ENCODE data around the gene SMCO4. TPM values are rescaled to one million over a fixed set of nuclear protein-coding genes. Genes with fewer than 3 reads are reported as not detected.

Gene SMCO4
- total RNA-seq (2021; ENCODE audit: unreplicated experiment) (14.1 TPM), Bru-seq, nascent RNA (percentile 55 among the genes with signal in this experiment), BruChase-seq, experiment 1, labeled RNA remaining after a 2-hour chase (percentile 55 among the genes with signal in this experiment), BruChase-seq, experiment 2, labeled RNA remaining after a 6-hour chase (percentile 48 among the genes with signal in this experiment)
- polyA plus RNA-seq (2012; ENCODE audit: insufficient read length): 16.5 TPM
- long read RNA-seq, transcript SMCO4-201 (3 exons, 1,104 nt): major isoform, 10 of 29 reads
- long read RNA-seq, partial matches to known transcripts: 0 of 29 reads
- long read RNA-seq, other reads (novel, unspliced or antisense): 19 of 29 reads

GRCh38 chr11:93543292-93543977 is at the start of gene SMCO4:
SMCO4 (minus strand) TSS chr11:93543391; CDS start chr11:93479189, 64,202 bp downstream.
- intact Hi-C loops (cut with micrococcal nuclease; ENCODE audit: unreplicated experiment): loop anchor here (2.0 to 5.0 kb wide), 2 partner anchors 109 to 309 kb away; no protein-coding TSS in a partner anchor
- POLR2A ChIA-PET: no interaction called here

More at GRCh38 chr11:93543292-93543977, at the start of gene SMCO4:
- 0 out of 4 replicates have a peak, but pooled peaks of 1 of the 2 experiments have one; percentile 36 for TF ChIP-seq REST (IDR thresholded peaks at IDR 0.05; ENCODE audit: insufficient read depth in 1 of 2, low read depth in 2 of 2, low read length in 1 of 2)
- no peak for TF ChIP-seq TCF7L2 (IDR thresholded peaks at IDR 0.05; ENCODE audit: low read depth, low read length)
- peak; percentile 93 for TF ChIP-seq CTCF (IDR thresholded peaks at IDR 0.05)
- ATAC-seq: peak; percentile 97
- BruUV-seq (replicated peaks): no TSS peak
- H3K4me3 ChIP-seq (ENCODE audit: low read depth in 2 of 2, low read length in 2 of 2): peak within 1 kb of the TSS; percentile 65 to 91
- peak; percentile 35 for DNase-seq (ENCODE audit: low read depth, low spot score)
- peaks cover 14% of the 10 kb centered on the region for H3K4me1 ChIP-seq (ENCODE audit: control insufficient read depth, insufficient read depth, low read length)
- H3K27me3 ChIP-seq (ENCODE audit: control insufficient read depth, insufficient read depth, low read length): peaks cover 16% of the 10 kb centered on the region
- H3K9me3 ChIP-seq (ENCODE audit: control insufficient read depth, insufficient read depth, low read depth, low read length): no peaks in the 10 kb centered on the region
- in situ Hi-C loops (cut with HindIII; ENCODE audit: low pct_unique_long_range_greater_than_20kb, low sequenced_read_pairs): no loop called here
- H3K36me3 ChIP-seq (ENCODE audit: control insufficient read depth, insufficient read depth, low read length): peaks cover 2% of the 10 kb centered on the region; the same call in 1 of the 2 replicates
- CTCF ChIA-PET: no interaction called here
- peak within 1 kb of the TSS; percentile 70 for H3K27ac ChIP-seq (ENCODE audit: low read length)

Measured in Panc1 (cell line).